Osteocyte (in vitro differentiated cells): ENCODE measurements around the gene FASTK. TPM values are rescaled to one million over a fixed set of nuclear protein-coding genes. Genes with fewer than 3 reads are reported as not detected.

Source experiments
- DNase-seq: peaks from one replicate; pipeline ENCODE4 v3.0.0; 2021; ENCODE audit warnings: mixed read lengths; ENCODE audit not compliant: unreplicated experiment; ENCODE audit errors: extremely low spot score
- H3K27ac Mint-ChIP-seq: one replicate; pipeline ENCODE4 v1.8.0; 2021; ENCODE audit warnings: mild to moderate bottlenecking, mixed read lengths; ENCODE audit not compliant: unreplicated experiment
- H3K27me3 Mint-ChIP-seq: one replicate; pipeline ENCODE4 v1.8.0; 2021; ENCODE audit warnings: mixed read lengths; ENCODE audit not compliant: unreplicated experiment
- H3K36me3 Mint-ChIP-seq: one replicate; pipeline ENCODE4 v1.8.0; 2021; ENCODE audit warnings: mixed read lengths; ENCODE audit not compliant: unreplicated experiment
- H3K4me1 Mint-ChIP-seq: one replicate; pipeline ENCODE4 v1.8.0; 2021; ENCODE audit warnings: mixed read lengths; ENCODE audit not compliant: unreplicated experiment
- H3K4me3 Mint-ChIP-seq: one replicate; pipeline ENCODE4 v1.8.0; 2021; ENCODE audit warnings: mild to moderate bottlenecking, moderate library complexity, mixed read lengths; ENCODE audit not compliant: unreplicated experiment
- H3K9me3 Mint-ChIP-seq: one replicate; pipeline ENCODE4 v1.8.0; 2021; ENCODE audit warnings: mixed read lengths; ENCODE audit not compliant: unreplicated experiment
- total RNA-seq: library from RNA; stranded (reverse); gene quantifications from 2 replicates; pipeline ENCODE4 v1.2.1, GENCODE V29; 2021
- TF ChIP-seq, protein P1 (sequence below): fragments of 200-600 bp; sonication (generic); IDR thresholded peaks from 2 replicates; pipeline ENCODE4 v1.5.0; 2021; ENCODE audit warnings: antibody characterized with exemption, mild to moderate bottlenecking, moderate library complexity

FASTK gene
- total RNA-seq, 1 donor from 2014 or later, result 104 TPM

- Mint-ChIP-seq H3K27ac (peak within 1 kb of the TSS; percentile 89), H3K27me3 (no peaks in the 10 kb centered on the region), H3K4me1 (peaks cover 55% of the 10 kb centered on the region), H3K9me3 (no peaks in the 10 kb centered on the region), H3K4me3 (peak within 1 kb of the TSS; percentile 89), H3K36me3 (no peaks in the 10 kb centered on the region)
- no peak for DNase-seq
- TF ChIP-seq, protein P1, sequence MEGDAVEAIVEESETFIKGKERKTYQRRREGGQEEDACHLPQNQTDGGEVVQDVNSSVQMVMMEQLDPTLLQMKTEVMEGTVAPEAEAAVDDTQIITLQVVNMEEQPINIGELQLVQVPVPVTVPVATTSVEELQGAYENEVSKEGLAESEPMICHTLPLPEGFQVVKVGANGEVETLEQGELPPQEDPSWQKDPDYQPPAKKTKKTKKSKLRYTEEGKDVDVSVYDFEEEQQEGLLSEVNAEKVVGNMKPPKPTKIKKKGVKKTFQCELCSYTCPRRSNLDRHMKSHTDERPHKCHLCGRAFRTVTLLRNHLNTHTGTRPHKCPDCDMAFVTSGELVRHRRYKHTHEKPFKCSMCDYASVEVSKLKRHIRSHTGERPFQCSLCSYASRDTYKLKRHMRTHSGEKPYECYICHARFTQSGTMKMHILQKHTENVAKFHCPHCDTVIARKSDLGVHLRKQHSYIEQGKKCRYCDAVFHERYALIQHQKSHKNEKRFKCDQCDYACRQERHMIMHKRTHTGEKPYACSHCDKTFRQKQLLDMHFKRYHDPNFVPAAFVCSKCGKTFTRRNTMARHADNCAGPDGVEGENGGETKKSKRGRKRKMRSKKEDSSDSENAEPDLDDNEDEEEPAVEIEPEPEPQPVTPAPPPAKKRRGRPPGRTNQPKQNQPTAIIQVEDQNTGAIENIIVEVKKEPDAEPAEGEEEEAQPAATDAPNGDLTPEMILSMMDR, result no peak
Measured at GRCh38 chr7:151083071-151083823, 2.6 kb upstream of the FASTK start, which contains the start of gene TMUB1. TSS of gene TMUB1 (minus strand) at chr7:151083493. CDS start at chr7:151082563, 930 bp downstream.

GRCh38 chr7:151082141-151083070, 1.8 kb upstream of the FASTK start:
- TF ChIP-seq, protein P1, result no peak
- H3K27ac Mint-ChIP-seq, result peak overlapping the region; percentile 89
- H3K27me3 Mint-ChIP-seq, result no peaks in the 10 kb centered on the region
- H3K4me1 Mint-ChIP-seq, result peaks cover 57% of the 10 kb centered on the region
- no peak for DNase-seq
- no peaks in the 10 kb centered on the region for H3K36me3 Mint-ChIP-seq
- H3K9me3 Mint-ChIP-seq, result no peaks in the 10 kb centered on the region
- peak overlapping the region; percentile 89 for H3K4me3 Mint-ChIP-seq

GRCh38 chr7:151081170-151082101, 827 bp upstream of the FASTK start:
- Mint-ChIP-seq H3K4me1 (peaks cover 57% of the 10 kb centered on the region), H3K36me3 (no peaks in the 10 kb centered on the region), H3K27ac (peak overlapping the region; percentile 89), H3K4me3 (peak overlapping the region; percentile 89), H3K27me3 (no peaks in the 10 kb centered on the region), H3K9me3 (no peaks in the 10 kb centered on the region)
- no peak for DNase-seq
- TF ChIP-seq, protein P1, result no peak

- no peak for DNase-seq
- H3K9me3 Mint-ChIP-seq, result no peaks in the 10 kb centered on the region
- H3K4me1 Mint-ChIP-seq, result peaks cover 48% of the 10 kb centered on the region
- peak overlapping the region; percentile 75 for H3K27ac Mint-ChIP-seq
- H3K4me3 Mint-ChIP-seq, result peak overlapping the region; percentile 82
- no peaks in the 10 kb centered on the region for H3K27me3 Mint-ChIP-seq
- TF ChIP-seq, protein P1, result no peak
- peaks cover 8% of the 10 kb centered on the region for H3K36me3 Mint-ChIP-seq
Measured at GRCh38 chr7:151080067-151080521, 515 bp downstream of the FASTK start.
